Activated CD8-positive, alpha-beta memory T cell treated with anti-CD3 and anti-CD28 coated beads for 36 hours (primary cell): ENCODE data around the gene HSD17B4. TPM values are rescaled to one million over a fixed set of nuclear protein-coding genes. Genes with fewer than 3 reads are reported as not detected.
"Not testable (repeated sequence)": the region's sequence is repeated elsewhere in the genome, so short reads cannot be mapped to it uniquely, and the experiment has no call there.

ENCODE experiments used
- CTCF ChIA-PET: fragments of 350-600 bp; sonication (Branson Sonifier 250); formaldehyde crosslinking; loops from one replicate; lab custom pipeline; 2021; ENCODE audit warnings: antibody characterized with exemption; lab: Charles Lee
- POLR2A ChIA-PET: fragments of 350-600 bp; sonication (Branson Sonifier 250); formaldehyde crosslinking; loops from one replicate; lab custom pipeline; 2021; ENCODE audit warnings: antibody characterized with exemption; lab: Charles Lee
- total RNA-seq, 2 experiments: library from RNA; stranded (reverse); gene quantifications; one replicate each; pipeline ENCODE4 v1.2.3, GENCODE V29; 2021

The HSD17B4 gene, protein sequence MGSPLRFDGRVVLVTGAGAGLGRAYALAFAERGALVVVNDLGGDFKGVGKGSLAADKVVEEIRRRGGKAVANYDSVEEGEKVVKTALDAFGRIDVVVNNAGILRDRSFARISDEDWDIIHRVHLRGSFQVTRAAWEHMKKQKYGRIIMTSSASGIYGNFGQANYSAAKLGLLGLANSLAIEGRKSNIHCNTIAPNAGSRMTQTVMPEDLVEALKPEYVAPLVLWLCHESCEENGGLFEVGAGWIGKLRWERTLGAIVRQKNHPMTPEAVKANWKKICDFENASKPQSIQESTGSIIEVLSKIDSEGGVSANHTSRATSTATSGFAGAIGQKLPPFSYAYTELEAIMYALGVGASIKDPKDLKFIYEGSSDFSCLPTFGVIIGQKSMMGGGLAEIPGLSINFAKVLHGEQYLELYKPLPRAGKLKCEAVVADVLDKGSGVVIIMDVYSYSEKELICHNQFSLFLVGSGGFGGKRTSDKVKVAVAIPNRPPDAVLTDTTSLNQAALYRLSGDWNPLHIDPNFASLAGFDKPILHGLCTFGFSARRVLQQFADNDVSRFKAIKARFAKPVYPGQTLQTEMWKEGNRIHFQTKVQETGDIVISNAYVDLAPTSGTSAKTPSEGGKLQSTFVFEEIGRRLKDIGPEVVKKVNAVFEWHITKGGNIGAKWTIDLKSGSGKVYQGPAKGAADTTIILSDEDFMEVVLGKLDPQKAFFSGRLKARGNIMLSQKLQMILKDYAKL
- total RNA-seq = 10 to 100 TPM; 78.6 to 87.8 TPM

DNA sequence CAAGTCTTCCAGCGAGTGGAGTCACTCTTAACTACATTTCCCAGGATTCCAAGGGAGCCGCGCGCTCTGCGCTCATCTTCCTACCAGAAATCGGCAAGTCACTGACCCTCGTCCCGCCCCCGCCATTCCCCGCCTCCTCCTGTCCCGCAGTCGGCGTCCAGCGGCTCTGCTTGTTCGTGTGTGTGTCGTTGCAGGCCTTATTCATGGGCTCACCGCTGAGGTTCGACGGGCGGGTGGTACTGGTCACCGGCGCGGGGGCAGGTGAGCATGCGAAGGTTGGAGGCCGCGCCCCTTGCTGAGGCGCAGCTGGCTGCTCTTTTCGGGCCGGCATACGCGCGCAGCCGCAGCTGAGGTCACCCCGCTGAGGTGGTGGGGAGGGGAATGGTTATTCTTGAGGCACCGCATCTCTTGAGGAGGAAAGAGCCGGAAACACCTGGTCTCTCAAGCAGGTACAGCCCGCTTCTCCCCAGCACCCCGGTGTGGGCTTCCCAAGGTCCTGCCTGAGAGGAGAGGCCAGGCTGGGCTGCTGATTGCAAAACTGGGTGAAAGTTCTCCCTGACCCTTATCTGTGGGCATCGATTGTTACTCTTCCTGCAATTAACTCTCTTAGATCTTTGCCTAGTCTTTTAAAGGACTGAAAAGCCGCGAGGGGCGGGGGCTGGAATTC, at the start of gene HSD17B4:
Gene HSD17B4, plus strand, starts transcription at position 125 of the 667 bp plus-strand sequence. Its CDS starts 79 bp downstream, at position 204.
- CTCF ChIA-PET = interaction anchor here (0.8 kb wide), 1 partner anchor 16 kb away, joined by 3 read pairs; no protein-coding TSS in a partner anchor
- POLR2A ChIA-PET = interaction anchor here (0.6 kb wide), 1 partner anchor 80 kb away, joined by 4 read pairs; no protein-coding TSS in a partner anchor

- ChIA-PET POLR2A (no interaction called here), CTCF (interaction anchor here (1.1 to 1.5 kb wide), 2 partner anchors 7 to 88 kb away, joined by 3 to 5 read pairs; no protein-coding TSS in a partner anchor)
Observed at GRCh38 chr5:119402555-119402954, 49.7 kb upstream of the HSD17B4 start.

GRCh38 chr5:119404033-119404432, 48.3 kb upstream of the HSD17B4 start:
- CTCF ChIA-PET = no interaction called here
- POLR2A ChIA-PET = no interaction called here

DNA sequence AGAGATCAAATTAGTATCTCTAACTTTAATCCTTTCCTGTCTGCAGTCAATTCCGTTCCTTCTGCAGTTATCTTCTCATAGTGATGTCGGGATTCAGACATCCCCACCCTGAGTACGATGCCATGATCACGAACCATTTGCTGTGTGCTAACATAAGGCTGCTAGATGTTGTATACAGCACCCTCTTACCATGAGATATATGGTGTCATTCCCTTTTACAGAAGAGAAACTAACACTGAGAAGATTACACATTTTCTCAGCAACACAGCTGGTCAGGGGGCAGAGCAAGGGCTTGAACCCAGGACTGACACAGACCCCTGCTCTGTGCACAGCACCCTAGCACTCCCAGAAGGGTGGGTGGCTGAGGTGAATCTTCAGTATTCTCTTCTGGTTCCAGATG, 46.9 kb upstream of the HSD17B4 start:
- CTCF ChIA-PET = interaction anchor here (1.4 kb wide), 1 partner anchor 417 kb away, joined by 4 read pairs; the partner anchor contains the start of gene DTWD2

GRCh38 chr5:119406551-119407110, 45.7 kb upstream of the HSD17B4 start:
- ChIA-PET CTCF (interaction anchor here (1.0 kb wide), 1 partner anchor 12 kb away, joined by 5 read pairs; no protein-coding TSS in a partner anchor), POLR2A (interaction anchor here (0.6 kb wide), 1 partner anchor 252 kb away, joined by 3 read pairs; no protein-coding TSS in a partner anchor)

More for the DNA sequence above, 46.9 kb upstream of the HSD17B4 start:
- POLR2A ChIA-PET = no interaction called here

DNA sequence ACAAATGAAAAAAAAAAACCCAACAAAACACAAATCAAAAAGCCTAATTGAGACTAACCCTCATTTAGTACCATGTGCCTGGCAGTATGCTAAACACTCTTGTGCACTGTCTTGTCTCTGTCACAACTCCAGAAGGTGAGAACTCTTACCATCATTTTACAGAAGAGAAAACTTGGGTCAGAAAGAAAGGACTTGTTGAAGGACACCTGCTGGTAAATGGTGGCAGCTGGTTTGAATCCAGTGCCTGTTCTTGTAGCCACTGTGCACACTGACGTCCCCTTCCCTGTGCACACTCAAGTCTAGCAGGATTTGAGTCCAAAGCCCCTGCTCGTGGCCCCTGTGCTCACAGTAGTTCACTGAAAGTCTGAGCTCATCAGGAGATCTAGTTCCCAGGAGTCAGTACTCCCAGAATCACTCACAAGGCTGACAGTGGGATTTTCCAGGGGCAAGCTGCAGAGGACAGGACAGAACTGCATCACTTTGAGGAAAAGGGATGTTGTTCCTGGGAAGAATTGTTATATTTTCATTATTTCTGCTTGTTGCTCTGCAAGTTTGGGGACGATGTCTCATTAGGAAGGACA, 43.0 kb upstream of the HSD17B4 start:
- CTCF ChIA-PET = interaction anchor here (0.6 to 2.0 kb wide), 8 partner anchors 8 to 422 kb away, joined by 3 to 8 read pairs (median 4); partner anchors contain the start of gene DTWD2
- POLR2A ChIA-PET = no interaction called here

DNA sequence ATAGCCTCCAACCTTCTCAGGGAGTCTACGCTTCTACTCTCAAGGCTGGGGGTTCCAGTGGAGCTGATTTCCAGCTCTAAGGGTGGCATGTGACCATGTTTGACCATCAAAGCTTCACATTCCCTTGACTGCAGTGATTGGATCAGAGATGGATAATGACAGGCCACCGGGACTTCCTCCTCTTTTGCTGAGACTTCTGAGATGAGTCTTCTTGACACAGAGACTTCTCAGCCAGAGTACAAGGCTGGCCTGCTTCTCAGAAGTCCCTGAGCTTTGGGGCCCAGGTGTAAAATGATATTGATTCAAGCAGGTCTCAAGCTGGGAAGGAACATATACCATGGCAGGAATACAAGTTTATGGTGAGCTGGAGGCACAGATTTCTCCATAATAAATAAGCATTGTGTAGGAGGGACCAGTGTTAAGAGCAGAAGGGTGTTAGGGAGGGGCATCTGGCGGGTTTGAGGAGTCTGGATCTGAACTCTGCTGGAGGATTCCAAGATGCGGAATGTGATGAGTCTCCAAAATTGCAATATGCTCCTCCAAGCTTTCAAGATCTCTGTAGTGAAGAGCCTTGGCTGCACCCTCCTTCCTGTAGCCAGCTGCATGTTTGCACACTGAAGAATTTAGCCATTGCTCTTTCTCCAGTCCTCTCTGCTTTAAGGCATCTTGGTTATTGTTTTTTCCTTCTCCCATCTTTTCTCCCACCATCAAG, 41.7 kb upstream of the HSD17B4 start:
- POLR2A ChIA-PET = interaction anchor here (0.5 kb wide), 1 partner anchor 97 kb away, joined by 4 read pairs; no protein-coding TSS in a partner anchor
- CTCF ChIA-PET = interaction anchor here (0.8 to 2.3 kb wide), 13 partner anchors 9 to 423 kb away, joined by 3 to 19 read pairs (median 6); partner anchors contain the start of gene DTWD2

- POLR2A ChIA-PET = interaction anchor here (0.5 kb wide), 1 partner anchor 47 kb away, joined by 8 read pairs; no protein-coding TSS in a partner anchor
- CTCF ChIA-PET = interaction anchor here (0.5 to 2.3 kb wide), 24 partner anchors 10 to 424 kb away, joined by 3 to 19 read pairs (median 4); partner anchors contain the start of gene DTWD2
Observed at GRCh38 chr5:119411361-119412278, 40.7 kb upstream of the HSD17B4 start.

DNA sequence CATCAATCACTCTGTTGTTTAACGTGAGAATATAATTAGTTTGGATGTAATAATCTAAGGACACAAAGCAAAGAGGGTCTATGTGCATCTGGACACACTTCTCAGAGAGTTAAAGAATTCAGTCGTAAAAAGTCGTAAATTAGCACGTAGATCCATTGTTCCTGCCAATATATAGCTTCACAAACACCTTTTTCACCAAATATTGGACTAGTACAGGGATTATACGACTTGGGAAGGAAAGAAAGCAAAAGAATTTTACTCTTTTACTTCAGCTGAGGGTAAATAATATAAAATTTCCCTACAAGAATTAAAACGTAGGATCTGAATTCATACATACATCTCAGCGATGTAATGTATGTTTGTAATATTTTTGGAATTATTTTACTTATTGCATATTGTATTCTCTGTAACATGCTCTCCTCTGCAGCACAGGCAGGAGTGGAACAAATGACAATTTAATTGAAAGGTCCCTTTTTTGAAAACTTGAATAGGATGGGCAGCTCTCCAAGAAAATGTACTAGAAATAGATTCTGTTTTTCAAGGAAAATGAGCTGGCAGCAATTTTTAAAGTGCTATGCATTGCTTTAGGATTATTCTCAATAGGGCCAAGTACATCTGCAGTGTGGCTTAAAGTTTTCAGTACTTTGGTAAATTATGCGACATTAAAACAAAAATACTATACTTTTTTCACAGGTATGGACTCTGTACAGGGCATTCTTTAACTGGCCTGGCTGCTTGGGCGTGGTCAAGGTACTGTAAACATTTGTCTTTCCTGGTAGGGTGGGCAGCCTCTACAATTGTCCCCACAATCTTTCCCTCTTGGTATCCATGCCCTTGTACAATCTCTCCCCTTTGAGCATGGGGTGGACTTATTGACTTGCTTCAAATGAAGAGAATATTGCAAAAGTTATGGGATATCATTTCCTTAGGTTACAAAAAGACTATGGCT, 39.7 kb upstream of the HSD17B4 start:
- POLR2A ChIA-PET = interaction anchor here (0.5 to 0.6 kb wide), 2 partner anchors 48 to 96 kb away, joined by 6 to 8 read pairs; no protein-coding TSS in a partner anchor
- CTCF ChIA-PET = interaction anchor here (0.6 to 2.3 kb wide), 19 partner anchors 11 to 424 kb away, joined by 3 to 19 read pairs (median 3); partner anchors contain the start of gene DTWD2

DNA sequence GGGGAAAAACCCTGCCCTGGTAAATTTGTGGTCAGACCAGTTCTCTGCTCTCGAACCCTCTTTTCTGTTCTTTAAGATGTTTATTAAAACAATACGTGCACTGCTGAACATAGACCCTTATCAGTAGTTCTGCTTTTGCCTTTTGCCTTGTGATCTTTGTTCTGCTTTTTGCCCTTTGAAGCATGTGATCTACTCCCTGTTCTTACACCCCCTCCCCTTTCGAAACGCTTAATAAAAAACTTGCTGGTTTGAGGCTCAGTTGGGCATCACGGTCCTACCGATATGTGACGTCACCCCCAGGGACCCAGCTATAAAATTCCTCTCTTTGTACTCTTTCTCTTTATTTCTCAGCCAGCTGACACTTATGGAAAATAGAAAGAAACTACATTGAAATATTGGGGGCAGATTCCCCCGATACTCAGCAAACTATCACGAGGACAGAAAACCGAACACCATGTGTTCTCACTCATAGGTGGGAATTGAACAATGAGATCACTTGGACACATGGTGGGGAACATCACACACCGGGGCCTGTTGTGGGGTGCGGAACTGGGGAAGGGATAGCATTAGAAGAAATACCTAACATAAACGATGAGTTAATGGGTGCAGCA, 38.1 kb upstream of the HSD17B4 start:
- POLR2A ChIA-PET, CTCF ChIA-PET: not testable (repeated sequence)

- POLR2A ChIA-PET = no interaction called here
Observed at GRCh38 chr5:119417891-119418605, 34.2 kb upstream of the HSD17B4 start.

DNA sequence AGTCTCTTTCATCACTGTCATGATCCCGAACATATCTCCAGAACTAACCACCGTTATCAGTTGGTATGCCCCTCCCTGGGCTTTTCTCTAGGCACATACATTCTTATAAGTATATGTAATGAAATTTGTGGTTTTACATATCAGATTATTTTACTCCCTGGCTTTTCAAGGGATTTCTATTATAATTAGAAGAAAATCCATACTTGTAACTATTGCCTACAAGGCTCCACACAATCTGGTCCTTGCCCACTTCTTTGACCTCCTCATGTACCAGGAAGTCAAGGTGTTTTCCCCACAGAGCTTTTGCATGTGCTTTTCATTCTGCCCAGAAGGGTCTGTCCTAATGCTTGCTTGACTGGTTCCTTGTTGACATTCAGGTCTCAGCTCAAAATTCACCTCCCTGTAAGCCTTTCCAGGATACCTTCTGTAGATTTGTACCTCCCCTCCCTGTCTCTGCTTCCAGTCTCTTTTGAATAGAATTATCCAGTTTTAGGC, 33.6 kb upstream of the HSD17B4 start:
- ChIA-PET POLR2A (no interaction called here), CTCF (interaction anchor here (1.0 kb wide), 1 partner anchor 431 kb away, joined by 4 read pairs; the partner anchor contains the start of gene DTWD2)

More at GRCh38 chr5:119417891-119418605, 34.2 kb upstream of the HSD17B4 start:
- CTCF ChIA-PET = interaction anchor here (1.0 kb wide), 1 partner anchor 430 kb away, joined by 4 read pairs; the partner anchor contains the start of gene DTWD2

DNA sequence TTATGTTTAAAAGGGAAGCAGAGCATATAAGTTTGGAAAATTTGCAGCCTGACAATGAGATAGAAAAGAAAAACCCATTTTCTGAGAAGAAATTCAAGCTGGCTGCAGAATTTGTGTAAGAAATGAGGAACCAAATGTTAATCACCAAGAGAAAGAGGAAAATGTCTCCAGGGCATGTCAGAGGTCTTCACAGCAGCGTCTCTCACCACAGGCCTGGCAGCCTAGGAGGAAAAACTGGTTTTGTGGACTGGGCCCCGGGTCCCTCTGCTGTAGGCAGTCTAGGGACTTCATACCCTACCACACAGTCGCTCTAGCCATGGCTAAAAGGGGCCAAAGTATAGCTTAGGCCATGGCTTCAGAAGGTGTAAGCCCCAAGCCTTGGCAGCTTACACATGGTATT, 32.1 kb upstream of the HSD17B4 start:
- POLR2A ChIA-PET = no interaction called here
- CTCF ChIA-PET = no interaction called here

GRCh38 chr5:119426057-119426456, 26.2 kb upstream of the HSD17B4 start:
- ChIA-PET POLR2A (no interaction called here), CTCF (no interaction called here)
